ENCODE measurements around the gene SLC16A4.

GRCh38 chr1:110380672-110381283, 10.0 kb downstream of the SLC16A4 start:
- TF ChIP-seq POLR2AphosphoS5 (IDR thresholded peaks at IDR 0.05; ENCODE audit: insufficient read depth in 1 of 2, low read depth in 1 of 2), result no peak
- no peak for TF ChIP-seq CTCF (IDR thresholded peaks at IDR 0.05)
- TF ChIP-seq POLR2A (IDR thresholded peaks at IDR 0.05), result no peak

Measured in vagina (tissue), 2 donors.